Tibial nerve (tissue), 4 donors: ENCODE measurements around the gene NPHP4. TPM values are rescaled to one million over a fixed set of nuclear protein-coding genes. Genes with fewer than 3 reads are reported as not detected.

Experiments used
- DNase-seq, 2 donors: peaks; one replicate each; pipeline ENCODE4 v3.0.0-alpha.2; 2019; ENCODE audit warnings: low spot score in 2 of 2
- H3K27ac ChIP-seq, 4 donors: fragments of 200-600 bp; sonication (generic) in 3 of 4; one replicate each; pipeline ENCODE4 v1.5.1; 2017 to 2019; ENCODE audit warnings: mild to moderate bottlenecking in 1 of 4
- H3K27me3 ChIP-seq, 2 donors: fragments of 200-600 bp; sonication (generic) in 1 of 2; one replicate each; pipeline versions ENCODE4 v1.5.1 to v1.6.0; 2017 to 2019
- H3K36me3 ChIP-seq, 3 donors: fragments of 200-600 bp; sonication (generic); one replicate each; pipeline ENCODE4 v1.5.1; 2018 to 2019
- H3K4me1 ChIP-seq, 4 donors: fragments of 200-600 bp; sonication (generic) in 3 of 4; one replicate each; pipeline ENCODE4 v1.5.1; 2017 to 2019
- H3K4me3 ChIP-seq, 4 donors: fragments of 200-600 bp; sonication (generic) in 3 of 4; one replicate each; pipeline ENCODE4 v1.5.1; 2017 to 2019; ENCODE audit warnings: mild to moderate bottlenecking in 1 of 4, moderate library complexity in 1 of 4
- H3K9me3 ChIP-seq, 4 donors: fragments of 200-600 bp; sonication (generic) in 3 of 4; one replicate each; pipeline ENCODE4 v1.5.1; 2017 to 2019
- EP300 ChIP-seq, 2 donors: sonication (generic); formaldehyde crosslinking; IDR thresholded peaks; one replicate each; pipeline ENCODE4 v1.6.1; 2017; ENCODE audit warnings: antibody characterized with exemption in 2 of 2, mild to moderate bottlenecking in 1 of 2
- POLR2A ChIP-seq, 2 donors: fragments of 450-650 bp; IDR thresholded peaks; one replicate each; pipeline ENCODE4 v1.6.1; 2017; ENCODE audit warnings: antibody characterized with exemption in 2 of 2, mild to moderate bottlenecking in 2 of 2, moderate library complexity in 2 of 2
- WGBS, 2 donors: methylation state at CpG; one replicate each; pipeline ENCODE4 v1.1.5; 2018; 5-methylcytosine and 5-hydroxymethylcytosine counted together
- total RNA-seq, 4 donors: library from RNA; depleted of rRNA; stranded (reverse); fragments of >200 nt; gene quantifications; one replicate each; pipeline ENCODE4 v1.1.0, GENCODE V29; 2016
- TF ChIP-seq, protein P1 (sequence below), 5 experiments: fragments of 200-600 bp in 3 of 5; fragments of 450-650 bp in 2 of 5; sonication (generic) in 3 of 5; IDR thresholded peaks; one replicate each; pipeline ENCODE4 v1.5.1; 2016 to 2019; ENCODE audit warnings: antibody characterized with exemption in 5 of 5, mild to moderate bottlenecking in 3 of 5, moderate library complexity in 2 of 5

Gene NPHP4
- total RNA-seq, 4 donors from 2014 or later: 14.7 to 34.5 (median 28.0) TPM

GRCh38 chr1:5821540-5822176 lies 170.6 kb downstream of the NPHP4 start:
- peaks cover 0 to 6% (median 0%) of the 10 kb centered on the region in 4 donors for H3K9me3 ChIP-seq
- no peak overlapping the region for H3K4me3 ChIP-seq
- no peak overlapping the region for H3K27ac ChIP-seq
- 67 to 73% methylated on average over 9 to 12 of the region's 12 CpGs for WGBS, 2 donors
- H3K4me1 ChIP-seq: no peaks in the 10 kb centered on the region
- no peak for DNase-seq
- H3K36me3 ChIP-seq: no peaks in the 10 kb centered on the region
- no peaks in the 10 kb centered on the region for H3K27me3 ChIP-seq
- TF ChIP-seq POLR2A (IDR thresholded peaks at IDR 0.05) (no peak), EP300 (IDR thresholded peaks at IDR 0.05) (no peak)
- TF ChIP-seq, protein P1, sequence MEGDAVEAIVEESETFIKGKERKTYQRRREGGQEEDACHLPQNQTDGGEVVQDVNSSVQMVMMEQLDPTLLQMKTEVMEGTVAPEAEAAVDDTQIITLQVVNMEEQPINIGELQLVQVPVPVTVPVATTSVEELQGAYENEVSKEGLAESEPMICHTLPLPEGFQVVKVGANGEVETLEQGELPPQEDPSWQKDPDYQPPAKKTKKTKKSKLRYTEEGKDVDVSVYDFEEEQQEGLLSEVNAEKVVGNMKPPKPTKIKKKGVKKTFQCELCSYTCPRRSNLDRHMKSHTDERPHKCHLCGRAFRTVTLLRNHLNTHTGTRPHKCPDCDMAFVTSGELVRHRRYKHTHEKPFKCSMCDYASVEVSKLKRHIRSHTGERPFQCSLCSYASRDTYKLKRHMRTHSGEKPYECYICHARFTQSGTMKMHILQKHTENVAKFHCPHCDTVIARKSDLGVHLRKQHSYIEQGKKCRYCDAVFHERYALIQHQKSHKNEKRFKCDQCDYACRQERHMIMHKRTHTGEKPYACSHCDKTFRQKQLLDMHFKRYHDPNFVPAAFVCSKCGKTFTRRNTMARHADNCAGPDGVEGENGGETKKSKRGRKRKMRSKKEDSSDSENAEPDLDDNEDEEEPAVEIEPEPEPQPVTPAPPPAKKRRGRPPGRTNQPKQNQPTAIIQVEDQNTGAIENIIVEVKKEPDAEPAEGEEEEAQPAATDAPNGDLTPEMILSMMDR (IDR thresholded peaks at IDR 0.05): no peak

GRCh38 chr1:5820026-5820421 lies 172.2 kb downstream of the NPHP4 start:
- DNase-seq: no peak
- H3K27ac ChIP-seq: no peak overlapping the region
- TF ChIP-seq, protein P1 (IDR thresholded peaks at IDR 0.05): no peak
- WGBS, 2 donors: 88 to 92% methylated on average over 5 to 10 of the region's 10 CpGs
- no peaks in the 10 kb centered on the region for H3K36me3 ChIP-seq
- no peaks in the 10 kb centered on the region for H3K27me3 ChIP-seq
- no peak overlapping the region for H3K4me3 ChIP-seq
- H3K9me3 ChIP-seq: peaks cover 0 to 6% (median 0%) of the 10 kb centered on the region in 4 donors
- no peaks in the 10 kb centered on the region for H3K4me1 ChIP-seq

DNA sequence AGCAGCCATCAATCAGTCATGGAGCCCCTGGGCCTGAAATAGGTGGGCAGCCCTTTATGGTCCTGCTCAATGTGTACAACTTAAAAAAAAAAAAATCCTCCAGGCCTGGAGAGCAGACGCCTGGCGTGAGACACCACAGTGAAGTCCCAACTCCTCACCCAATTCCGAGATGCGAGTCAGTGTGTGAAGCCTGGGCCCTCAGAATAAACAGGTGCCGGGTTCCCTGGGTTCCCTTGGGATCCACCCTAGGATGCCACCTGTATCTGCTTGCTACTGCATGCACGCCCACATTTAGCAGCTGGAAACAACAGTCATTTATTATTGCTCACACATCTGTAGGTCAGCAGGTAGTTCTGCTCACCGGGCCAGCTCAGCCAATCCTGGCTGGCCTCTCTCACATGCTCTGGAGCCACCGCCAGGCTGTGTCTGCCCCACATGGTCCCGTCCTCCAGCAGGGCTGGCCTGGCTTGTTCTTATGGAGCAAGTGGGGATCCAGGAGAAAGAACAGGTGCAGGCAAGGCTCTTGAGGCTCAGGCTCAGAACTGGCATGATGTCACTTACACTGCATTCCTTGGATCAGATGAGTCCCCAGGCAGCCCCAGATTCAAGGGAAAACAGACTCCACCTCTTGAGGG lies 172.7 kb downstream of the NPHP4 start:
- H3K27me3 ChIP-seq: no peaks in the 10 kb centered on the region
- WGBS, 2 donors: 83 to 86% methylated on average over 9 of the region's 9 CpGs

GRCh38 chr1:5818755-5819154 lies 173.5 kb downstream of the NPHP4 start:
- DNase-seq: no peak
- Histone ChIP-seq H3K36me3 (no peaks in the 10 kb centered on the region), H3K27ac (no peak overlapping the region), H3K27me3 (no peaks in the 10 kb centered on the region), H3K4me1 (no peaks in the 10 kb centered on the region), H3K4me3 (no peak overlapping the region), H3K9me3 (peaks cover 0 to 6% (median 0%) of the 10 kb centered on the region in 4 donors)
- TF ChIP-seq, protein P1 (IDR thresholded peaks at IDR 0.05): no peak
- TF ChIP-seq POLR2A (IDR thresholded peaks at IDR 0.05): no peak
- TF ChIP-seq EP300 (IDR thresholded peaks at IDR 0.05): no peak
- 72 to 76% methylated on average over 14 of the region's 14 CpGs for WGBS, 2 donors

More for the DNA sequence above, 172.7 kb downstream of the NPHP4 start:
- H3K27ac ChIP-seq: no peak overlapping the region
- peaks cover 0 to 6% (median 0%) of the 10 kb centered on the region in 4 donors for H3K9me3 ChIP-seq
- no peaks in the 10 kb centered on the region for H3K36me3 ChIP-seq
- DNase-seq: no peak
- H3K4me1 ChIP-seq: no peaks in the 10 kb centered on the region
- TF ChIP-seq EP300 (IDR thresholded peaks at IDR 0.05) (no peak), POLR2A (IDR thresholded peaks at IDR 0.05) (no peak)
- TF ChIP-seq, protein P1 (IDR thresholded peaks at IDR 0.05): no peak
- no peak overlapping the region for H3K4me3 ChIP-seq

- H3K4me1 ChIP-seq: no peaks in the 10 kb centered on the region
- TF ChIP-seq EP300 (IDR thresholded peaks at IDR 0.05) (no peak), POLR2A (IDR thresholded peaks at IDR 0.05) (no peak)
- TF ChIP-seq, protein P1 (IDR thresholded peaks at IDR 0.05): no peak
- no peak overlapping the region for H3K27ac ChIP-seq
- DNase-seq: no peak
- no peak overlapping the region for H3K4me3 ChIP-seq
- H3K27me3 ChIP-seq: no peaks in the 10 kb centered on the region
- peaks cover 0 to 16% (median 0%) of the 10 kb centered on the region in 4 donors for H3K9me3 ChIP-seq
- no peaks in the 10 kb centered on the region for H3K36me3 ChIP-seq
- WGBS, 2 donors: 86 to 91% methylated on average over 4 of the region's 4 CpGs
Measured at GRCh38 chr1:5815716-5816115, 176.5 kb downstream of the NPHP4 start.
